Measurements from ENCODE around the gene OR13J1.

Gene OR13J1

DNA sequence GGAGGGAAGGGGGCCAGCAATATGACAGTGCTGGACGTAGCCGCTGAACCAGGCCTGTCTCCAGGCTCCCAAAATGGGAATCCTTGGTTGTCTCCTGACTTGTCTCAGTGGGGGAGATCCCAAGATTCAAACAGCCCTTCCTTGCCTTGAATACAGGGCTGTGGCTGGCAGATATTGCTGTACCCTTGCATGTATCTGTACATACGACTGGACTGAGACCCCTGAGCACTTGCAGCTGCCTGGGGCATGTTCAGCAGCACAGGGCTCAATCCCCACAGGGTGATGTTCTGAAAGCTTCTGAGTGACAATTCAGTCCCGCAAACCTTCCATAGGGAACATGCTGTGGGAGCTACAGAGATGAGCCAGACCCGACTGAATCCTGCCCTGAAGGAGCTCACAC lies 13.3 kb downstream of the OR13J1 start:
- DNase-seq: no peak

GRCh38 chr9:35856206-35856605 lies 14.0 kb downstream of the OR13J1 start:
- no peak for DNase-seq

DNA sequence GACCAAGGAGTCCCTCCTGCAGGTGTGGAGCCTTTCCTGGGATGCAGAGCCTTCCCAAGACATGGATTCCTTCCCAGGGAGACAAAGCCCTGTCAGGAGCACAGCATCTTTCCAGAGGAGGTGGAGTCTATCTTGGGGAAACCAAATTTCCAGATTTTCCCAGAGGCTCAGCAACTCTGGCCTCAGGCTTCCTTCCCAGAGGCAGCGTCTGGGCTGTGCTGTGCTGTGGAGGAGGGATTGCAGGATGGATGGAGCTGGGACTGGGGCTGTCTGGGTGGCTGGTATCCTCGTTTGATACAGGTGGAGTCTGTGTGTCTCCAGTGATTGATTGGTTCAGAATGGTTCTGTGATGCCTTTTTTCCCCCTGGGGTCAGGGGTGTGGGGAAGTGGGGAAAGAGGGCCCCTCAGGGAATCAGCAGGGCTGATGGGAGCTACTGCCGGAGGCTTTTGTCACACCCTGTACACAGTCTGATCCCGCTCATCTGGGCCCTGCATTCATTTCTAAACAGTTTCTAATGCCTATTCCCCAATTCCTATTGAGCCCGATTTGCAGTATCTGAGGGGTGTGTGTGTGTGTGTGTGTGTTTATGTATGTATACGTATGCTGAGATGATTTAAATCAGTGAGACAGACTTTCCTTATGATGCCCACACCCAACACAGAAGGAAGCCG lies 16.0 kb downstream of the OR13J1 start:
- DNase-seq: no peak

- DNase-seq: no peak
Measured at GRCh38 chr9:35852876-35853865, 17.0 kb downstream of the OR13J1 start.

DNA sequence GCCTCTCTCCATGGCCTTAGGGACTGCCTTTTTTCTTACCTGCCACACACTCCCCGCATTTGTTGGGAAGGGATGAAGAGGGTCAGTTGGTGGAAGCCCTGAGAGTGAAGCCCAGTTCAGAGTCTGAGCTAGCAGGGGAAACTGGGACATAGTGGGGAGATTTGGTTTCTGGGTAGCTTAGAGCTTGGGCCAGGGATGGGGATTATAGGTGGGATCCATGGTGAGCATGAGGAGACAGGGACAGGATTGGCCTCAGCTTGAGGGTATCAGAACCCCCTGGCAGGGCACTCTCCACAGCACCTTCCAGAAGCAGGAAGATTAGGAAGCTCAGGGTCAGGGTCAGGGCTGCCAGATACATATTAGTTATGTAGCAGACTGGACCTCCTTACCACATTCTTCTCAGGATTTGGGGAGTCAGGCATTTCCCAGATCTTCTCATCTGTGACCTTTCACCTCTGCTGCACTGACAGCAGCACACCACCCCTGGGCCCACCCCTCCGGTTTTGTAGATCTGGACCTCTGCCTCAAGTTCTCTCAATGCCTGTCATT lies 17.9 kb downstream of the OR13J1 start:
- DNase-seq: no peak

- no peak for DNase-seq
Measured at GRCh38 chr9:35847792-35848572, 22.2 kb downstream of the OR13J1 start.

GRCh38 chr9:35845824-35846771 lies 24.1 kb downstream of the OR13J1 start:
- DNase-seq: no peak

GRCh38 chr9:35844628-35845270 lies 25.5 kb downstream of the OR13J1 start:
- no peak for DNase-seq

DNA sequence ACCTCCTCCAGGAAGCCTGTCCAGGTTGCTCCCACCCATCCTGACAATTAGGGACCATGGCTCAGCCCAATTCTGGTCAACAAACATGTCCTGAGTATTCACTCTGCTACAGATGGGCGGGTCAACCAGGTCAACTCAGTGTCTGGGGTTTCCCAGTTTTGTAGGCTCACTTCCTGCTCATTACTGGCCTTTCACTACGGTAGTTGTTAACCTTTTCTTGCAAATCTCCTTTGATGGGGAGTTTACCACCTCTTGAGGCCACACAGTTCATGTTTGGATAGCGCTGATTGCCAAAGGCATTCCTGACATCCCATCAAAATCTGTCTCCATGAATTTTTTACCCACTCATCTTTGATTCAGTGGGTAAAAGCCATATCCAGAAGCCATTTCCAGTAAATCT lies 27.4 kb downstream of the OR13J1 start:
- no peak for DNase-seq

GRCh38 chr9:35842020-35842745 lies 28.0 kb downstream of the OR13J1 start:
- no peak for DNase-seq

DNA sequence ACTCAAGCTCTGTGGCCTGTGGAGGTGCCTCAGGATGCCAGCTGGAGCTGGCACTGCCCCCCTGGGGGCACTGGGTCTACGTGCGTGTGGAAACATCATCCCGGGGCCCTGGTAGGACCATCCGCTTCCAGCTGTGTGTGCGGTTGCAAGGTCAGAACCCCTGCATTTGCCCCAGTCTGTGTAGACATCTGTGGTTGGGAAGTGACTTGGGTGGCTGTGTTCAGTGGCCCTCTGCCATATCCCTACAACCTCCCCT lies 28.6 kb downstream of the OR13J1 start:
- DNase-seq: no peak

DNA sequence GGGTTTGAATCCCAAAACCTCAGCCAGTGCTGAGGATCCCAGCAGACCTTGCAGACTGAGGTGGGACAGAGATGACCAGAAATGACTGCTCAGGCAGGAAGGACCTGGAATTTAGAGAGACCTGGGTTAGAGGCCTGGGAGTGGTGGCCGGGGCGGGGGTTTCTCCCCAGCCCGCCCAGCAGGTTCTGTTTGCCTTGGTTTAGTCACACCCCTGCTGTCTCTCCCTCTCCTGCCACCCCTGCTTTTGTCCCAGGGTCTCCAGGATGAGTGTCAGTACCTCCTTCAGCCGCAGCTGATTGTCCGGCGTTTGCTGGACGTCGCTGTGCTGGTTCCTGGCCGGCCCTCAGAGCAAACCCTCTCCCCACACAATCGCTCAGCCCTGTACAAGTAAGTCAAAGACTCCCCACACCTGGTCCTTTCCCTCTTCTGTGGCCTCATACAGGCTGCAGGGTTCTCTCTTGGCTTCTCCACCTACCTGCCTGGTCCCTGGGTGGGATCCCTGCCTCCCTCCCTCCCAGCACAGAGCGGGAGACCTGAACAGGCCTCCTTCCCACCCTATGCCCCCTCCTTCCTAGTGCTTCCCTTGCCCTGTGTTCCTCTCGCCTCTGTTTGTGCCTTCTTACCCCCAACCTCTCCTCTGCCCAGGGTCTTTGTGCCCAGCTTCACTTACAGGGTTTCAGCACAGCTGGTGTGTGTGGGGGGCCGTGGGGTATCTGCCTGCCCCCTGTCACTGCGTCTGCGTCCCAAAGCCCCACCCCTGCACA lies 29.1 kb downstream of the OR13J1 start:
- DNase-seq: no peak

DNA sequence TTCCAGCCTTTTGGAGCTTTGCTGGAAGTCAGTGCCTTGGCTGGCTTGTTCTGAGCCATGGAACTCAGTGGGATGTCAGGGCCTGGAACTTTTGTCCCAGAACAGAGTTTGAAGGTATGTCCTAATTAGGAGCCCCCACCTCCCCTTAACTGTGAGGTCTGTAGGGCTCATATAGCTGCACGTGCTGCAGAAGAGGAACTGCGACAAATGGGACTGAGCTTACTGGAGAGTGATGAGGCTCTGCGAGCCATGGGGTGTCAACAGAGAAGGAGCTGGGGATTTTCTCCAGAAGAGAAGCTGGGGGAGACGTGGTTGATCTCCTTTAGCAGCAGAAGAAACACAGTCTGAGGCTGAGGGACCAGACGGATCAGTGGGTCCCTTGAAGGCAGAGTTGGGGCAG lies 30.3 kb downstream of the OR13J1 start:
- no peak for DNase-seq

DNA sequence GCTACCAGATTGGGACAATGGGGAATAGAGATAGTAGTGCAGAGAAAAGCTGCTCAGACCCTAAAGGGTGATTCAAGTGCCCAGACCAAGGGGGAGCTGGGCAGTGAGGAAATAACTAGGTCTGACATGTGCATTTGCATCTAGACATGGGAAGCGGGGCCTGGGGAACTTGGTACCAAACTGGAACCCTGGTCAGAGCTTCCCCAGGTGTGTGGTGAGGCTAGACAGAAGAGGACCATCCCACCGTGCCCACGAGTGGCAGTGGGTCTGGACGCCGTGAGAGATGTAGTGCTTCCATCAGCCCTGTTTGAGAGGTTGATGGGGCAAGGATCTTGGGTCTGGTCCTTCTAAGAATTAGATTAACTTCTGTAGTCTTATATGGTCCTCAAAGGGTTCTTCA lies 33.6 kb downstream of the OR13J1 start:
- DNase-seq: no peak

DNA sequence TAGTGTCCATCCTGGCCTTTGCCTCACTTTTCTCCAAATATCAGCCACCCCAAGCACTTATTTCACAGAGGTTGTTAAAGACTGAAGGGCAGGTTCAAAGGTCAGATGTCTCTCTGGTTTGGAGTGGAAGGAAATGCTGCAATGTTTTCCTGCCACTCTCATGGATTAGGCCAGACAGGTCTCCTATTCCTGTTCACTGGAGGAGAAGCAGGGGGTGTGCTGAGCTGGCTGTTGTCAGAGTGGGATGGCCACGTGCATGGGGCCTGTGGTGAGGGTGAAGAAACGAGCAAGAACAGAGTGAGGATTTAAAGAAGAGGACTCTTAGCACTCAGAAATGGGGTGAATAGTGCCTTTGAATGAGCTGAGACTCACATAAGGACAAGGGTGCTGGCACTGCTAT lies 34.4 kb downstream of the OR13J1 start:
- DNase-seq: no peak

DNA sequence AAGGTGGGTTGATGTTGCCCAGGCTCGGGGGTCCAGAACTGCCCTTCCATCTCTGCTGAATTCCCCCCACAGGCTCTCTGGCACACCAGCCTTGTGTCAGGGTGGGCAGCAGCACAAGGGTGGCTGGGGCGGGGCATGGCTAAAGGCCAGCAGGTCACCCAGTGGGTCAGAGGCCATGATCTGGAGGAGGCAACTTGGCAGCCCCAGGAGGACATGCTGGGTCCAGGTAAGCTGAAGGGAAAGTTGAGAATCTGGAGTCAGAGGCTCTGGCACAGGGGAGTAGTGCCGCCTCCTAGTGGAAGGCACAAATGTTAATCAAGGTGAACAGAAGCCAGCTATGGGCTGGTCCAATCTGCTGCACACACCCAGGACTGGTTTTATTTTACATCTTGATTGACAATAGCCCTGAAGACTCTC lies 35.0 kb downstream of the OR13J1 start:
- no peak for DNase-seq

DNA sequence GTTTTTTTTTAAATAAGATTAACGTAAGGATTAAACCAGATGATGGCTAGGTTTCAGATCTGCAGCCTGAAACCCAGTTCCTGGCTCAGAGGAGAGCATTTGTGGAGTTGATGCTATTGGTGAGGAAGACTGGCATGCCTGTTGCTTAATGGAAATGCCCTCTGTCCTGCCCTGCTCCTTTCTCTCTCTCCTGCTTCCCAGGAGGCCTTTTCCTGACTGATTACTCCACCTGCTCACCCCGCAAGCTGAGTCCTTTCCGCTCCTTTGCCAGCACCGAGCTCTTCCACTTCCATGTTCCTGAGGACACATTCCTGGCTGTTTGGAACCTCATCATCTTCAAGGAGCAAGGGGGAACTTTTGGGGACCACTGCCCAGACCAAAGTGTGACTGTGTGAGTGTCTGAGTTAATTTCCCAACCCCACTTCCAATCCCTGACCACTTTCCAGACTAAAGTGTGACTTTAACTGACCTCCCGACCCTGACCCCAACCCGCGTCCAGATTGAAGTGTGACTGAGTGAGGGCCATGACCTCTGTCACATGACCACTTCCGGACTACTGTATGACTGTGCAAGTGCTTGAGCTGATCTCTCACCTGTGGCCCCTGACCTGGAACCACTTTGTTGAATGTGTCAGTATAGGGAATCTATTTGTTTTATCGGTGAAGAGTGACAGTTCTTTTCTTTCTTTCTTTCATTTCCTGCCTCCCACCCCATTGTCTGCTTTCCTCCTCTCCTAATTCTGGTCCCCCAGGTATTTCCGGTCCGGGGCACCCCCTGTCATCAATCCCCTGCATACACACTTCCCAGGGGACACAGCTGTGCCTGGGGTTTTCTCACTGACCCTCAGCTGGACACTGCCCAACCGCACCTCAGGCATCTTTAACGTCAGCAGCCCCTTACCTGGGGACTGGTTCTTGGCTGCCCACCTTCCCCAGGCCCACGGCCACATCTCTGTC lies 35.7 kb downstream of the OR13J1 start:
- DNase-seq: no peak

GRCh38 chr9:35832814-35833213 lies 37.4 kb downstream of the OR13J1 start:
- DNase-seq: no peak

- DNase-seq: no peak
Measured at GRCh38 chr9:35831040-35831439, 39.2 kb downstream of the OR13J1 start.
